ENCODE results near the gene ABCC12.

Gene ABCC12

GRCh38 chr16:48131201-48131935, 24.4 kb downstream of the ABCC12 start:
- DNase-seq, result no peak

DNA sequence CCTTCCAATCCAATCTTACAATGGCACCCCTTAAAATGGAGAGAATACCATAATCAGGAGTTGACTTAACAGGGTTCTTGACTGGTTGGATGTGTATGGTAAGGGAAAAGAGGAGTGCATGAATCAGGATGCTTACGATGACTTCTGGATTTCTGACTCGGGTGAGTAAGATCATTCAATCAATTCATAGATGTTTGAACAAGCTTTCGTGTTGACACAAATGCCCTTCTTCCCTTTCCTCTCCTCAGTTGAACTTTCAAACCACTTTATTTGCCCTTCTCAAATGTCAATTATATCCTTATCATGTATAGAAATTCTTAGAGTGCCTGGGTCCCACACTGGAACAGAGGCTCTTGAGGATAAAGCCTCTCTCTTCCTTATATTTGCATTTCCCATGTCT, 25.9 kb downstream of the ABCC12 start:
- peak; percentile 11 for DNase-seq

- DNase-seq, result no peak
Observed at GRCh38 chr16:48128769-48129168, 27.0 kb downstream of the ABCC12 start.

DNA sequence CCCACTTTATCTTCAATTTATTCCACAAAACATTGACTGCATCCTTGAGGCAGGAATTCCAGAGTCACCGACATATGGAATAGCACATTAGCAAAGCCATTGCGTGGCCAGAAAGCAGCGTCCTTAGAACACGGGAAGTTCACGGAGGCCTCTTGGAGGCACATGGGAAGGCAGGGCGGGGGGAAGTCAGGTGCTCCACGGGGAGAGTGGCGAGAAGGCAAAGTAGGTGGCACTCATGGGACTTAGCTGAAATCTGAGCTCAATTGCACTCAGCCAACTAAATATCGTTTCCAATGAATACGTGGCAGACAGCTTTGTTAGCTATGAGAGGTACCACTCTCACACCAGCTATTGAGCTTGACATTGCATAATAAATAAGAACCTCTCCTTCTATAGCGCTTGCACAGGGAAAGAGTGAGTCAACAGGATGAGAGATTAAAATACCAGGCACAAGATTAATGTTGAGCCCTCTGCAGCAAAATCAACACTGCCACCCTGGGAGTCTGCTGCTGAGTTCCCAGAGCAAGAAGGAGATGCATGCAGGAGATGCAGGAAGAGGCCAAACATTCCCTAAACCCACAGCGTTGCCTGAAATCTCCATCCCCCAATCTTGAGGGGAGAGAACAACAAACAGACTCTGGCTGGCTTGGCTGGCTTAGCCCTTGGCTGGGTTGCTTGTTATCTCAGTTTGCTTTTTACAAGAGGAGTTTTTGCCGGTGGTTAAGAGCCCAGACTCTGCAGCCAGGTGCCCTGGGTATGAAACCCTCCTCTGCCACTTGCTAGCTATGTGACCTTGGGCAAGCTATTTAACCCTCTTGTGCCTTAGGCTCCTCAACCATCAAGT, 28.8 kb downstream of the ABCC12 start:
- peak; percentile 96 for DNase-seq

DNA sequence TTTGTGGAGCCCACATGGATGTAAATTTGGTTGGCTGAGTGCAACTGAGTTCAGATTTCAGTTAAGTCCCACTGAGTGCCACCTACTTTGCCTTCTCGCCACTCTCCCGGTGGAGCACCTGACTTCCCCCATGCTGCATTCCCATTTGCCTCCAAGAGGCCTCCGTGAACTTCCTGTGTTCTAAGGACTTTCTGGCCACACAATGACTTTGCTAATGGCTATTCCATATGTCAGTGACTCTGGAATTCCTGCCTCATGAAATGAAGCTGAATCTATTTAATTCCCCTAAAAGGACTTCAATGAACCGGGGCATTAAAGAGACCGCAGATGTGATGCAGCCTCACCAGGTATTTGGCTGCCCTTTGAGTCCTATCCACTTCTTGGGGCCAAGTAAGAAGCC, 29.9 kb downstream of the ABCC12 start:
- DNase-seq, result peak; percentile 2

- DNase-seq, result no peak
Observed at GRCh38 chr16:48124266-48124665, 31.5 kb downstream of the ABCC12 start.

DNA sequence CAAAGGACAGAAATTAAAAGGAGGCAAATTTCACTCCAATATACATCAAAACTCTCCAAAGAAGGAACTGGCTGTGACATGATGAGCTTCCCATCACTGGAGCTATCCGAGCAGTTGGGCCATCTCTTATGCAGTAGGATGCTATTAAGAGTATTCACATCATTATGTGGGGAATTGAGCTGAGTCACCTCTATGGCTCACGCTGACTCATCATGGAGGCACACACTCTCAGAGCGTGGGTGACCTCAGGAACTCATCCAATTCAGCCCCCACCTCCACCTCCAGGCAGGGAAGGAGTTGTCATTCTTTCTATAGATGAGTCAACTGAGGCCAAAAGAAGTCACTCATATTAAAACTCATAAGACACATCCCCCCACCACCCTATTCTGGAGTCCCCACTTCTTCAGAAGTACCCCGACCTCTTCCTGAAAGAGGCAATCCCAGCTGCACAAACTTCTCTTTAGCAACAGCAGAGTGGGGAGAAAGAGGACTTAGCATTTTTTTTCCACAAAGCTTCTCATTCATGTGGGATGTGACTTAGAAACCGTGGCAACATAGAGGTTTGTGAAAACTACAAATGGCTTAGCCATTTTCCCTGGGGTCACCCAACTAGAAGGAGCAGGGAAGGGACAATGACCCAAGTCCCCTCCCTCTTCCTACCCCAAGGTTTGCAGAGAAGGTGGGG, 32.5 kb downstream of the ABCC12 start:
- no peak for DNase-seq

DNA sequence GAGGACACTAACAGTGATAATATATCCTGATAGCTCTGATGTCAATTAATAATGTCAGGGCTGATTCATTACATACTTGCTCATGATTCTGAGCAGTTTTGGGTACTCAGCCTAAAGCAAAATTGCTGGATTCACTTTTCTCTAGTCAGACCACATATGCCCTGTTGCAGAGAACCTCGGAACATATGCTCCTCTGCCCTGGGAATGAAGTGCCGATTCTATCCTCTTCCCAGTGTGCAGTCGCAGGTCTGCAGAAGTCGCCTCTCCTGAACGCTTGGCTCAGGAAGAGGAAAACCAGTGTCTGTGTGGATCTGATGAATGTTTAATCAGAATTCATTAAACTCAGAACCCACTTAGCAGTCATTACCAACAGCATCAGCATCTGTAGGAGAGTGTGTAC, 34.5 kb downstream of the ABCC12 start:
- DNase-seq, result no peak

DNA sequence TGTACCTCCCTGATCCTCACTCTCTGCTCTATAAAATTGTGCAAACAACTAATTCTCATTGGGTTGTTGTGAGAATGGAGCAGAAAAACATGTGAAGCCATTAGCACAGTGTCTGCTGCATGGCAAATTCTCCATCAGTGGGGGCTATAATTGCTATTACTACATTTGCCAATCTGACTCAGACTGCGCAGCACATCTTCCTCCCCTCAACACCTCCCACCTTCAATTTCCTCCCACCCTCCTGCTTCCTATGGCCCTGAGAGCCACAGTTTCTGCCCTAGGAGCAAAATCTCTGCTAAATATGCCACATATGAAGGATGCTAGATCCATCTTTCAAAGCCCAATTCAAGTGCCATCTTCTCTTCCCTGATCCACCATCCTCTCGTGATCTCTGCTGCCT, 37.0 kb downstream of the ABCC12 start:
- DNase-seq, result no peak

- peak; percentile 17 for DNase-seq
Observed at GRCh38 chr16:48117217-48118105, 38.3 kb downstream of the ABCC12 start.

DNA sequence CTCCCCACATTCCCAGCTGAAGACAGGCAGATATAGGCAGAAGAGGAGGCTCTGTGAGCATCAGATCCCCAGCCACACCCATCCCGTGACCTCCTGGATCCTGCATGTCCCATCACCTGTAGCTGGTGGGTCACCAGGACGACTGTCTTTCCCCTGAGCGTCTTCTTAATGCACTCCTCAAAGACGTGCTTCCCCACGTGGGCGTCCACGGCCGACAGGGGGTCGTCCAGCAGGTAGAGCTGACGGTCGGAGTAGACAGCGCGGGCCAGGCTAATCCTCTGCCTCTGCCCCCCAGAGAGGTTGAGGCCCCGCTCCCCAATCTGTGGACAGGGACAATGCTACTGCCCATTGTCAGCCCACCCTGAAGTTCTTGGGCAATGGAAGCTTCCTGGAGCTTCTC, 40.5 kb downstream of the ABCC12 start:
- DNase-seq, result no peak

DNA sequence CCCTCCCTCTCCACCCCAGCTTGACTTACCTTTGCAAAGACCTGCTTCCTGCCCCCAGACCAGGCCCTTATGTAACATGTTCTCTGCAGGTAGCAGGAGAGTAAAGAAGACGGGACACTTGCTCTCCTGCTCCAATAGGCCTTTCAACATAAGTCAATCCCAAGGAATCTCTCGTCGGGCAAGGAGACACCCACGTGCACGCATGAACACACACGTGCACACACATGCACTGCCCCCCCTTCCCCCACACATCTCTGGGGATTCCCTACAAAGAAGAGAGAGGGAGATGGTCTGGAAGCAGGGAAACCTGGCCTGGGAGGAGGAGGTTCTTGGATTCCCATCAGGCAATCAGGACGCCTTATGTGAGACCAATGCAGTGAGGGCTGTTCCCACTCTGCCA, 41.4 kb downstream of the ABCC12 start:
- DNase-seq, result no peak

DNA sequence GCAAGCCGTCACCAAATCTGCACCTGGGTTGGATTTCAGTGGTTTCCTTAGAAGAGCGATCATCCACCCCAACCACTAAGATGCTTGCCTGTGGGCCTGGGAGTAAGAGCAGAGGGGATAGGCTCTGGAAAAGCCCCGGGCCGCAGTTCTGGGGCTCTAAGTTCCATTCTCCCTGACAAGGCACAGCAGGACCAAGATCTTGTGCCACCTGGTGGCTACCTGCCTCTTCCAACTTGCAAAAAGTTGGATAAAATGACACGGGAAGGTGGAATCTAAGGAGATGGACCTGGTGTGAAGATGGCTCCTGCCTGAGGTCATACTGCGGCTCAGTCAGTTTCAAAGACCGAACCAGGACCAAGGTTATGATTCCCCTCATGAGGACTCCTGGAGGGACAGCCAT, 42.3 kb downstream of the ABCC12 start:
- no peak for DNase-seq

- no peak for DNase-seq
Observed at GRCh38 chr16:48113001-48113400, 42.8 kb downstream of the ABCC12 start.

GRCh38 chr16:48112600-48112999, 43.2 kb downstream of the ABCC12 start:
- DNase-seq, result no peak

DNA sequence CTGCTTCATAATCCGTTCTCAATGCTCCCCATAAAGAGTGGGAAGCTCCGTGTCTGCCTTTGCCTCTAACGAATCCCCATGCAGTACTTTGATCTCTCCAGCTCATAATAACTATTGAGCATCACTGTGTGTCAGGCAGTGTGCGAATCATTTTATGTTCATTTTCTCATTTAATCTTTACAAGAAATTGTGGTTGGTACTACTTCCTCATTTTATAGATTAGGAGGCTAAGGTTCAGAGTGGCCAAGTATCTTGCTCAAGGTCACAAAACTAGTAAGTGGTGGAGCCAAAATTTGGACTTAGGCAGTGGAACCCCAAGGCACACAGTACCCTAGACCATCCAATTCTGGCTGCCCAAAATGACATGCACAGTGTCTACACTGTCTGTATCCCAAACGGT, 44.8 kb downstream of the ABCC12 start:
- no peak for DNase-seq

- no peak for DNase-seq
Observed at GRCh38 chr16:48110000-48110399, 45.8 kb downstream of the ABCC12 start.

- DNase-seq, result no peak
Observed at GRCh38 chr16:48109475-48109874, 46.3 kb downstream of the ABCC12 start.

DNA sequence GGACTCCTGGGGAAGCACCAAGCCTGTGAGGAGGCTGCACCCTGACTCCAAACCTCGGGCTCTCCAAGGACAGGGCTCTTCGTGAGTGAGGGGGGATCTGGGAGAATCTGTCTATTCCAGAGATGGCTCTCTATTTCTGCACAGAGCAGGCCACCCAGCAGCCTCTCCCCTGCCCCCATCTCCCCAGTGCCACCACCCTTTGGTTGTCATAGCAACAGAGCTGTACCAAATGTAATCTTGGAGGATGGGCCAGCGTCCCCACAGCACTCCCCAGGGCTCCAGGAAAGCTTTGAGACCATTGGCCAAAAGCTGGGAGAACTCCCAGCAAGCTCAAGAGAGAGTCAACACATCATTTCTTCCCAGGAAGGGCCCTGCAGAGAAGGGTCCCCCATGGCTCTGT, 49.3 kb downstream of the ABCC12 start:
- no peak for DNase-seq

Measured in NCI-H510A treated with DMSO at 0.1 percent for 48 hours (cell line).